Calu3 (cell line): ENCODE measurements around the gene KCNA3. TPM values are rescaled to one million over a fixed set of nuclear protein-coding genes. Genes with fewer than 3 reads are reported as not detected.
A peak's percentile ranks its signal among the peaks of the same experiment; 100 is the strongest.

Source experiments
- BruUV-seq: library from RNA; stranded (reverse); fragments of 400-500 nt; replicated peaks from 2 replicates; lab custom pipeline; 2021; lab: Mats Ljungman, UMichigan
- CTCF ChIA-PET: fragments of 300-600 bp; sonication (Branson Sonifier 250); formaldehyde crosslinking; loops from one replicate; lab custom pipeline; 2022; ENCODE audit warnings: antibody characterized with exemption; lab: Charles Lee
- DNase-seq: peaks from one replicate; pipeline ENCODE4 v3.0.0; 2022
- H3K27ac Mint-ChIP-seq: one replicate; pipeline ENCODE4 v1.8.0; 2022; ENCODE audit warnings: mixed read lengths; ENCODE audit not compliant: unreplicated experiment
- H3K27me3 Mint-ChIP-seq: one replicate; pipeline ENCODE4 v1.8.0; 2022; ENCODE audit warnings: mixed read lengths; ENCODE audit not compliant: unreplicated experiment
- H3K36me3 Mint-ChIP-seq: one replicate; pipeline ENCODE4 v1.8.0; 2022; ENCODE audit warnings: mild to moderate bottlenecking, moderate library complexity, mixed read lengths; ENCODE audit not compliant: insufficient read depth, unreplicated experiment
- H3K4me1 Mint-ChIP-seq: one replicate; pipeline ENCODE4 v1.8.0; 2022; ENCODE audit warnings: mild to moderate bottlenecking, low read depth, mixed read lengths; ENCODE audit not compliant: unreplicated experiment
- H3K4me3 Mint-ChIP-seq: one replicate; pipeline ENCODE4 v1.8.0; 2022; ENCODE audit warnings: mild to moderate bottlenecking, low read depth, moderate library complexity, mixed read lengths; ENCODE audit not compliant: unreplicated experiment
- H3K9me3 Mint-ChIP-seq: one replicate; pipeline ENCODE4 v1.8.0; 2022; ENCODE audit warnings: low read depth, mixed read lengths; ENCODE audit not compliant: unreplicated experiment
- intact Hi-C: fragments of 100-400 bp; cut with micrococcal nuclease; formaldehyde crosslinking; loops from one replicate; pipeline ENCODE4 v1.10.0; 2022; ENCODE audit not compliant: unreplicated experiment
- total RNA-seq: library from RNA; stranded (reverse); gene quantifications from 2 replicates; pipeline ENCODE4 v1.2.3, GENCODE V29; 2022
- TF ChIP-seq, protein P1 (sequence below): fragments of 200-600 bp; IDR thresholded peaks from one replicate; pipeline ENCODE4 v1.8.0; 2022; ENCODE audit warnings: antibody characterized with exemption; ENCODE audit not compliant: unreplicated experiment

The KCNA3 gene
- total RNA-seq, 1 experiment from 2014 or later: not detected

DNA sequence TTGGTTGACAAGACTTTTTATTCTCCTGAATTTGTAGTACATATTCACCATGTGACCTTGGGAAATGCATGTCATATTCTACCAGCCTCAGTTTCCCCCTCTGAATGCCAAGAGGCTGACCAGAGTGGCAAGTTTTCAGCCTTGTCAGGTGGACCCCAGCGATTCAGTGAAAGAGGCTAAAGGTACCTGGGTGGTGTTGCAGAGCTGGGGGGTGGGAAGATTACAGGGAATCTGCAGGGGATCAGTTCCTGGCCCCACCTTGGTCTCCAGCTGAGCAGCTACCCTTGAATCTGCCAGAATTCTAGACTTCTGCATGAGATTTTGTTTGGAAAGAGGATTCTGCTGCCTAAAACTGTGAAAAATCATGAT, 40.7 kb downstream of the KCNA3 start:
- TF ChIP-seq, protein P1, sequence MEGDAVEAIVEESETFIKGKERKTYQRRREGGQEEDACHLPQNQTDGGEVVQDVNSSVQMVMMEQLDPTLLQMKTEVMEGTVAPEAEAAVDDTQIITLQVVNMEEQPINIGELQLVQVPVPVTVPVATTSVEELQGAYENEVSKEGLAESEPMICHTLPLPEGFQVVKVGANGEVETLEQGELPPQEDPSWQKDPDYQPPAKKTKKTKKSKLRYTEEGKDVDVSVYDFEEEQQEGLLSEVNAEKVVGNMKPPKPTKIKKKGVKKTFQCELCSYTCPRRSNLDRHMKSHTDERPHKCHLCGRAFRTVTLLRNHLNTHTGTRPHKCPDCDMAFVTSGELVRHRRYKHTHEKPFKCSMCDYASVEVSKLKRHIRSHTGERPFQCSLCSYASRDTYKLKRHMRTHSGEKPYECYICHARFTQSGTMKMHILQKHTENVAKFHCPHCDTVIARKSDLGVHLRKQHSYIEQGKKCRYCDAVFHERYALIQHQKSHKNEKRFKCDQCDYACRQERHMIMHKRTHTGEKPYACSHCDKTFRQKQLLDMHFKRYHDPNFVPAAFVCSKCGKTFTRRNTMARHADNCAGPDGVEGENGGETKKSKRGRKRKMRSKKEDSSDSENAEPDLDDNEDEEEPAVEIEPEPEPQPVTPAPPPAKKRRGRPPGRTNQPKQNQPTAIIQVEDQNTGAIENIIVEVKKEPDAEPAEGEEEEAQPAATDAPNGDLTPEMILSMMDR: no peak
- CTCF ChIA-PET: interaction anchor here (0.7 to 1.1 kb wide), 2 partner anchors 15 to 131 kb away, joined by 5 to 8 read pairs; no protein-coding TSS in a partner anchor
- H3K4me3 Mint-ChIP-seq: no peak overlapping the region
- no TSS peak for BruUV-seq
- intact Hi-C loops: no loop called here
- H3K36me3 Mint-ChIP-seq: no peaks in the 10 kb centered on the region
- H3K27me3 Mint-ChIP-seq: peaks cover 31% of the 10 kb centered on the region
- no peaks in the 10 kb centered on the region for H3K9me3 Mint-ChIP-seq
- no peak overlapping the region for H3K27ac Mint-ChIP-seq
- peaks cover 8% of the 10 kb centered on the region for H3K4me1 Mint-ChIP-seq
- DNase-seq: no peak

DNA sequence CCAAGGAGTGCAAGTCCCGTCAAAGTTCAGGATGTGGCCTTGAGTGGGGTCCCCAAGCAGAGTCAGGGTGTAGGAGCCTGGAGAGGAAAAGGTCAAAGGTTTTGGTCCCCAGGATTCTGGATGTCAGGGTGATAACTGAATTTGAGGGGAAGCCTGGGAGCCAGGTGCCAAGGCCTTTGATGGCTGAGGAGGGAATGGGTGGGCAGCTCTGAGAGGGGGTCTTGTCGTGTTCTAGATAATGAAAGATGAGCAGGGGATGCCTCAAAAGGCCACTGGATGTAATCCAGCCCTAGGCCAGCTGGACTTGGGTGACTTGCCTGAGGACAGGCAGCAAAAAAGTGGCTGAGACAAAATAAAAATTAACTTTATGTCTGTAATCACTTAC, 41.1 kb downstream of the KCNA3 start:
- TF ChIP-seq, protein P1: no peak
- DNase-seq: no peak
- Mint-ChIP-seq H3K36me3 (no peaks in the 10 kb centered on the region), H3K9me3 (no peaks in the 10 kb centered on the region), H3K4me3 (no peak overlapping the region), H3K27ac (no peak overlapping the region), H3K27me3 (peaks cover 27% of the 10 kb centered on the region), H3K4me1 (peaks cover 8% of the 10 kb centered on the region)
- intact Hi-C loops: no loop called here
- BruUV-seq: no TSS peak
- CTCF ChIA-PET: interaction anchor here (0.7 kb wide), 1 partner anchor 132 kb away, joined by 5 read pairs; no protein-coding TSS in a partner anchor

DNA sequence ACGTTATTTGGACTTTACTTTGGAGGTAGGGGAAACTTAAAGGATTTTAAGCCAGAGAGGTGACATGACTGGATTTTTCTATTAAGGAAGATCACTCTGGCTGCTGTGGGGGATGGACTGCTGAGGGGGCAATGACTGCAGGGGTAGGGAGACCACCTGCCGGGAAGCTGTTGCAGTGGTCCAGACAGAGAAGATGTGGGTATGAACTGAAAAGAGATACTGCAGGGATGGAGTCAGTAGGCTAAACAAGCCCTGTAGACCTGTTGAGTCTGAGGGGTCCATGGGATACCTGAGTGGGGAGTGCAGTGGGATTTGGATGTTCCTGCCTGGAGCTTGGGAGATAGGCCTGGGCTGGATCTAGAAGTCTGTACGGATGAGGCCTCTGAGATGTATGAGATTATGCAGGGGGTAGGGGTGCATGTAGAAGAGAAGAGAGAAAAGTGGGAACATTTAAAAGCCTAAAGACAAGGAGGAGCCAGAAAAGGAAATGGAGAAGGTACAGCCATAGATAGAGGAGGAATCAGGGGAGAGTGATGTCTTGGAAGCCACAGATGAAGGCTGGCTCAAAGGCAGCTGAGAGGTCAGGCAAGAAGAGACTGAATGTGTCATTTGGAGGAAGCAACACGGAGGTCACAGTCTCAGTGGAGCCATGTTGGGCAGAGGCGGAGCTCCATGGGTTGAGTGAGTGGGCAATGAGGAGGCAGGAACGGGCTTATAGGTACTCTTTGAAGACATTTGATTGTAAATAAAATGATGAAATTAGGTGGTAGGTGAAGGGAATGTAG, 42.7 kb downstream of the KCNA3 start:
- intact Hi-C loops: loop anchor here (2.0 kb wide), 1 partner anchor 149 kb away; no protein-coding TSS in a partner anchor

DNA sequence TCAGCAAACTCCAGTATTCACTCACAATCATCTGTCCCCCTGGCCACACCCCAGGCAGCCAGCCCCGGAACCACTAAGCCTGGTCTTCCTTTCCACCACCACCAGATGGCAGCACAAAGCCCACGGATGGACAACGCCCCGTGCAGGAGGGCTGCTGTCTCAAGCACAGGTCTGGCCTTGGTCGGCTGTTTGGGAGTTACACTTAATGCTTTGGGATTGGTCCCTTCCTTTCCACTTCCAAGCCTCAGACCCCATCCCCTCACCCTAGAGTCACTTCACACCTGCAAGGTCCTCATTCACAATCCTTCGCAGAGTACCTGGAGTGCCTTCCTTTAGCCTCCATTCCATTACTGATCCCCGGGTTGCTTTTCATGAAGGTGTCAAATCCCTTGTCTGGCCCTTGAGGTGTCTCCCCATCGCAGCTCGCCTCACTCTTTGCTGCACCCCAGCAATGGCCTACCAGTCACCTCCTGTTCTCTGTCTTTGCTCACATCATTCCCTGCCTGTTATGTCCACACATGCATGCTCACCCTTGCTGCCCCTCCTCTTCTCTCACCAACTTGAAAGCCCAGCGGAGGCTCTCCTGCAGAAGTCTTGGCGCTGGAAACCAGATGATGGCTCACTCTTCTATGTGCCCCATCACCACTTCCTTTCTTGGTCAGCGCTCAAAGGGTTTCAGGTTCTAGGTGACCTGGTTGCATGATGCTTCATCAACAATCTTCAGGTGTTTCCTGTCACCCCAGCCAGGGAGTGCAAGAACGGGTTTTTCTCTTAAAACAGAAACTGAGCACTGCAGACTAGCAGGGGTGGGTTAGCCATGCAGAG, 43.7 kb downstream of the KCNA3 start:
- Mint-ChIP-seq H3K4me1 (peaks cover 8% of the 10 kb centered on the region), H3K27ac (no peak overlapping the region), H3K4me3 (no peak overlapping the region), H3K27me3 (peaks cover 16% of the 10 kb centered on the region), H3K9me3 (no peaks in the 10 kb centered on the region), H3K36me3 (no peaks in the 10 kb centered on the region)
- BruUV-seq: no TSS peak
- intact Hi-C loops: loop anchor here (1.0 to 2.0 kb wide), 2 partner anchors 135 to 150 kb away; no protein-coding TSS in a partner anchor
- TF ChIP-seq, protein P1: peak; percentile 49
- peak; percentile 82 for DNase-seq
- CTCF ChIA-PET: no interaction called here

More for the DNA sequence above, 42.7 kb downstream of the KCNA3 start:
- Mint-ChIP-seq H3K27me3 (peaks cover 19% of the 10 kb centered on the region), H3K36me3 (no peaks in the 10 kb centered on the region), H3K9me3 (no peaks in the 10 kb centered on the region), H3K4me1 (peaks cover 8% of the 10 kb centered on the region), H3K4me3 (no peak overlapping the region), H3K27ac (no peak overlapping the region)
- BruUV-seq: no TSS peak
- TF ChIP-seq, protein P1: no peak
- DNase-seq: no peak
- CTCF ChIA-PET: no interaction called here
